Hematopoietic multipotent progenitor cell treated with erythropoietin and hydrocortisone succinate and interleukin-3 and kit ligand, for 15 days (in vitro differentiated cells): ENCODE results near the gene WBP1.
"Not testable (repeated sequence)": the region's sequence is repeated elsewhere in the genome, so short reads cannot be mapped to it uniquely, and the experiment has no call there.

Source experiments
- DNase-seq: peaks from one replicate; pipeline ENCODE4 v3.0.0-alpha.2; 2015; ENCODE audit warnings: low spot score

The WBP1 gene

DNA sequence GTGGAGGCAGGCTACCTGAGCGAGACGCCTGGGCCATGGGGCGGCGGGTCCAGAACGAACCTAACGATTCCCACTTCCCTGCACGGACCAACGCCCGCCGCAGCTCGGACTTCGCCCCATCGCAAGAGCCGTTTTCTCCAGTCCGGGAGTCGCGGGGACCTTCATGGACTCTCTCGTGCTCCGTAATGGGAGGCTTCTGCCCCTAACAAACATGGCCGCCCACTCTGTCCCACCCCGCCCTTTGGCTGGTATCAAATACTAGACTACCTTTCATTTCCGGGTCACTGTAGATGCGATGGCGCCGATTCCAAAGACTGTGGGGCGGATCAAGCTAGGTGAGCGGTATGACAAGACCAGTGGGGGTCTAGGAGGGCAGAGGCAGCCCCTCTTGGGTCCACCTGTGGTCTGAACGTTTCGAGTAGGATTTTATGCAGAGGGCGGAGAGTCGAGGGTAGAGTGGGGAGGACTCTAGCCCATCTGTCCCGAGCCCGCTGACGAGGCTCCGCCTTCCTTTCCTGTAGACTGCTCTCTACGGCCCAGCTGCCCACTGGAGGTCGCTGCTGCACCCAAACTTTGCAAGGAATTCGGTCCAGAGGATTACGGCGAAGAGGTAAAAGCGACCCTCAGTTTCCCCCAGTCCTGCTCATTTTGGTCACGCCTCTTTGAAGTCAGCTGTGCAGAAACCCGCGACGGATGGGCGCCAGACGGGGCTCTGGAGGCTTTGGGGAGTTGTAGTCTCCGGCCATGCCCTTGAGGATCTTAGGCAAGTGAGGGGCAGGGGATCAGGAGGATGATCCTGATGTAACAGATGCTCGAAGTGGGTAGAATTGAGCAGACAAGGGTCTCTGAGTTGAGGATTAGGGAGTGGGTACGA, 24.8 kb downstream of the WBP1 start, which contains the start of the genes CCDC142 and TTC31:
TSS of gene CCDC142 (minus strand) at position 198 of the 874 bp plus-strand sequence. CDS start at position 37, 161 bp downstream.
TSS of gene TTC31 (plus strand) at position 281 of the 874 bp plus-strand sequence. CDS start at position 296, 15 bp downstream.
- peak; percentile 98 for DNase-seq

DNA sequence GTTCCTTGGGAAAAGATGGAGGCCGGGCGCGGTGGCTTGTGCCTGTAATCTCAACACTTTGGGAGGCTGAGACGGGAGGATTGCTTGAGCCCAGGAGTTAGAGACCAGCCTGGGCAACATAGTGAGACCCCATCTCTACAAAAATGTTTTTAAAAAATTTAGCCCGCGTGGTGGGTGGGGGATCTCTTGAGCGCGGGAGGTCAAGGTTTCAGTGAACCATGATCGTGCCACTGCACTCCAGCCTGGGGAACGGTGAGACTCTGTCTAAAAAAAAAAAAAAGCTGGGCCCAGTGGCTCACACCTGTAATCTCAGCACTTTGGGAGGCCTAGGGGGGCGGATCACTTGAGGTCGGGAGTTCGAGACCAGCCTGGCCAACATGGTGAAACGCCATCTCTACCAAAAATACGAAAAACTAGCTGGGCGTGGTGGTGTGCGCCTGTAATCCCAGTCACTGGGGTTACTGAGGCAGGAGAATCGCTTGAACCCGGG, 25.5 kb downstream of the WBP1 start:
- not testable (repeated sequence) for DNase-seq

DNA sequence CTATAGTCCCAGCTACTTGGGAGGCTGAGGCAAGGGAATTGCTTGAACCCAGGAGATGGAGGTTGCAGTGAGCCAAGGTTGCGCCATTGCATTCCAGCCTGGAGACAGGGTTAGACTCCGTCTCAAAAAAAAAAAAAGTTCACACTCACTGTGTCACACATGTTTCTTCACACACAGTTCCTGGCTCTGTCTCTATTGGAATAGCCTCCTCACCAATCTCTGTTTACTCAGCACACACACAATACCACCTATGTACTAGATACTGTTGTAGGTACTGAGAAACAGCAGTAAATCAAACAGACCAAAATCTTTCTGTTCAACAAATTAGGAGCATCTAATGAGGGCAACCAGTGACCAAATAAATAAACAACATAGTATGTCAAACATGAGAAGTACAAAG, 27.9 kb downstream of the WBP1 start:
- DNase-seq: no peak

DNA sequence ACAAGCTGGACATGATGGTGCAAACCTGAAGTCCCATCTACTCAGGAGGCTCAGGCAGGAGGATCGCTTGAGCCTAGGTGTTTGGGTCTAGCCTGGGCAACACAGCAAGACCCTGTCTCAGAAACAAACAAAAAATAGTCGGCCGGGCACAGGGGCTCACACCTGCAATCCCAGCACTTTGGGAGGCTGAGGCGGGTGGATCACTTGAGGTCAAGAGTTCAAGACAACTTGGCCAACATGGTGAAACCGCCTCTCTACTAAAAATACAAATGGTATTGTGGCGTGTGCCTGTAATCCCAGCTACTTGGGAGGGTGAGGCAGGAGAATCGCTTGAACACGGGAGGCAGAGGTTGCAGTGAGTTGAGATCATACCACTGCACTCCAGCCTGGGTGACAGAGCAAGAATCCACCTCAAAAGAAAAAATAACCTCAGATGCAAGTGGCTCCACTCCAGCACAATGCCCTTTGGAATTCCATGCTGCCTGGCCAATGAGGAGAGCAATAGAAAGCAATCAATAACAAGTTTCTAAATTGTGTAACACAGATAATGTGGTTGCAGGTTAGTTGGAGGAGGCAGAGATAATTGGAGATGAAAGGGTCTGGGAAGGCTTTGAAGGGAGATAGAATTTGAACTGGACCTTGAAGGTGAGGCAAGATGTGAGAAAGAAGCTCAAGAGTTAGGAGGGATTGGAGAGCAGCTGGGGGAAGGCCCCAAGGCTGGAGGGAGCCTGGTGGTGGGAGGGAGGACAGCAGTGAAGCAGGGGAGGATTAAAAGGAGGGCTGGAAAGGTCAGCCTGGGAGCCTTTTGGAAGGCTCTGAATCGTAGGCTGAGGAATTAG, 30.6 kb downstream of the WBP1 start:
- DNase-seq: no peak

DNA sequence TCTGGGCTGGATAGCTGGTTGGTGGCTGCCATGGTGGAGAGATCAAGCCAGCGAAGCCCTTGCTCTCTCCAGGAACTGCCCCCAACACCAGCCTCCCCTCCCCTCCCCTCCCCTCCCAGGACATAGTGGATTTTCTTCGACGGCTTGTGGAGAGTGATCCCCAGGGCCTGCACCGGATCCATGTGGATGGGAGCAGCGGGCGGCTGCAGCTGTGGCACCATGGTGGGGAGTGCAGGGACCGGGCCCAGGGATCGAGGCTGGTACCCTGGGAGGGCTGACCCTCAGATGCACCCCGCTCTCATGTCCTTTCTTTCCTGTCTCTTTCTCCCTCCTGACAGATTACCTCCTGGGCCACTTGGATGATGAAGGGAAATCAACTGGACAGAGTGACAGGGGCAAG, 31.7 kb downstream of the WBP1 start:
- DNase-seq: no peak

DNA sequence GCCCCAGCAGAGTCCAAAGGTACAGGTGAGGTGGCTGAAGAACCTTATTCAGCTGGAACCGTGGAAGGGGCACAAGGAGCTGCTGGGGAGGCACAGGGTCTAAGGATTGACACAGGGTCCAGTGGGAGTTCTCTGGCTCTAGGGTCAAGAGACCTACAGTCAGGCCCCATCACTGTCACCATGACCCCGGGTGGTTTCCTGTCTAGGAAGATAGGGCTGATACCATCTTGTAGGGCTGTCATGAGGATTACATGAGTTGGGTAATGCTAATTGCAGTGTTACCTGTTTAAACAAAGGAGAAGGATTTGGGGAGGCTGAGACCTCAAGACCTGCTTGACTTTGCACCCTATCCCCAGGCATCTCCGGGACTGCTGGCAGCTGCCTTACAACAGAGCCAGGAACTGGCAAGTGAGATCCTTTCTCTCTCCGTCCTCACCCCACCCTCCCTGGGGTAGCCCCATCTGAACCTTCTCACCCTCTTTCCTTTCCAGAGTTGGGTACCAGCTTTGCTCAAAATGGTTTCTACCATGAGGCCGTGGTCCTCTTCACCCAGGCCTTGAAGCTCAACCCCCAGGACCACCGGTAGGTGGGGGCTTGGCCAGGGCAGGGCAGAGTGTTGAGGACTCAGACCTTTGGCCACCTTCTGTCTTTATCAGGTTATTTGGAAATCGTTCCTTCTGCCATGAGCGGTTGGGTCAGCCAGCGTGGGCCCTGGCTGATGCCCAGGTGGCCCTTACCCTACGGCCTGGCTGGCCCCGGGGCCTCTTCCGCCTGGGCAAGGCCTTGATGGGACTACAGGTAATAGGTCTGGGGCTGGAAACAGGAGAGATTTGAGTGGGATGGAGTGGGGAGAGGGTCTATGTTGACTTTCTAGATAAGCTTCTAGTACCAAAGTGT, 33.7 kb downstream of the WBP1 start:
- no peak for DNase-seq

DNA sequence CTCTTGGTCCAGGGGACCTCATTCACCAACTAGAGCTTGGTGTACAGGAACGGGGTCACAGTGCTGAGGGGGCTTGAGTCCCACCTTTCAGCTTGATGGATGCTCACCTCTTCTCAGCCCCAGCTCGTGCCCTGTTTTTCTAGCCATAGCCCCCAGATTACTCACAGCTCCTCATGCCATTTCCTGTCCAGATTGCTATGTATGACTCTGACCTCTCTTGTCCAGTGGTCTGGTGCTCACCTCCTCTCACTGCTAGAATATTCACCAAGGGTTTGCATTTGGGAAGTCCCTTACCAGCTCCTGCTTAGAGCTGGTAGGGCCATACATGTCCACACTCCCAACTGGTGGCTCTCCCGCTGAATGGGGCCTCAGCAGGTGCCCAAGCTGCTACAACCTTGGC, 35.3 kb downstream of the WBP1 start:
- no peak for DNase-seq

DNA sequence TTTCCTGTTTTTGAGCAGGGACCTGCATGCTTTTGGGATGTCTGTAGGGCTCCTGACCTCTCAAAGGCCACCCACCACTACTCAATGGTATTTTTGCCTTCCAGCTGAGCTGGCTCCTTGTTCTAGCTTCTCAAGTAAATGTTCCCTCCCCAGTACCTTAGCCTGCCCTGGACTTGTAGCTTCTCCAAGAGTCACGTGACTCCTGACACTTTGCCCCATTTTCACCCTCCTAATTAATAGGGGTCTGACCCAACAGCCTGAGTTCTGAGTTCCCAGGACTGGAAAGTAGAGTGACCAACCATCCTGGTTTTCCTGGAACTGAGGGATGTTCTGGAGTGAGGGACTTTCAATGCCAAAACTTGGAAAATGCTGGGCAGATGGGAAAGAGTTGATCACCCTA, 37.2 kb downstream of the WBP1 start:
- no peak for DNase-seq

DNA sequence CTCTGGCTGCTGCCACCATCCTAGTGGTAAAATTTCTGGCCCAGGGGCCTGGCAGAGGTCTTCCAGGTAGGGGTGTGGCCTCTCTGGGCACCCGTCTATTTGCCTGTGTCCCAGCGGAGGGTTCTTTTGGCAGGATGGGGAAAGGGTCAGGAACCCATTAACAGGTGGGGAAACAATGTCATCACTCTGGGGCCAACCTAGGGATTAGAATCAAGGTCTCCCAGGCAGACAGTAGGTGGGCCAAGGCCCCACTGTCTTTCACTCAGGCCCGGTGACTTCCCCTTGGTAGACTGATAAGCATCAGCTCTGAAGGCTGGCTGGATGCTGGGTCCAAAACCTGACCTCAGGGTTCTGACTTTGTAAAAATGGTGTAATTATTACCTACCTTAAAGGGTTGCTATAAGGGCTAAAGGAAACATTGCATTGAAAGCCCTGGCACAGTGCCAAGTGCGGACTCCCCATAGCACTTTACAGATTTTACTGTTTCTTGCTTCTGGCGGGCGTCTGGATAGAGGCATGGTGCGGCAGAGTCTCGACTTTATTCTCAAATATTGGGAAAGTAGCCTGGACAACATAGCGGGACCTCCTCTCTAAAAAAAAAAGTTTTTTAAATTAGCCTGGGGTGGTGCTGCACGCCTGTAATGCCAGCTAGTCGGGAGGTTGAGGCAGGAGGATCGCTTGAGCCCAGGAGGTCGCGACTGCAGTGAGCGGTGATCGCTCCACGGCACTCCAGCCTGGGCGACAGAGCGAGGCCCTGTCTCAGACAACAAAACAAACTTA, 38.9 kb downstream of the WBP1 start:
- peak; percentile 20 for DNase-seq

DNA sequence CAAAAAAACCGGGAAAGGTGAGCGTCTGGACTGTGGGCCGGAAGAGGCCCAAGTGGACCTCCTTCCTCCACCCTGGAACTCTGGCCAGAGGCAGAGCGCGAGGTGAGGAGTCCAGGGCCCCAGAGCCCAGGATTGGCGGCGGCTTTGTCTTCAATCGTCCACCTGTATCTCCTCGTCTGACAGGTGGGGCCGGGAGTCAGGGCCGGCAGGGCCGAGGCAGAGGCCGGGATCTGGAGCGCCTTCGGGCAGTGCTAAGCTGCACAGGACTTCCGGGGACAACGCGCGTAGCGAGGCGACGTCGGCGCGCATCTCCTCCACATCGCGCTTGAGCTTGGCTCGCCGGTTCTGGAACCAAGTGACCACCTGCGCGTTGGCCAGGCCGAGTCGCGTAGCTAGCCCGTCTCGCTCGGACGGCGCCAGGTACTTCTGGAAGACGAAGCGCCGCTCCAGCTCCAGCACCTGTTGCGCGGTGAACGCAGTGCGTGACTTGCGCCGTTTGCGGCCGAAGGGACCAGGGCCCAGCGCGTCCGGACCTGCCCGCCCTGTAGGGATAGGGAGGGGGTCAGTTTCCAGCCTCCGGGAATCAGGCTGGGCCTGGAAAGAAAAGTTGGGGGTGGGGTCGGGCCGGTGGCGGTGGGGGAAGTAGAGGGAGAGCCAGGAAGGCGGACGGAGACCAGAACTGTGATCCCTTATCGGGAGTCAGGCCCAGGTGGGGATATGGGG, 39.7 kb downstream of the WBP1 start:
- DNase-seq: no peak

DNA sequence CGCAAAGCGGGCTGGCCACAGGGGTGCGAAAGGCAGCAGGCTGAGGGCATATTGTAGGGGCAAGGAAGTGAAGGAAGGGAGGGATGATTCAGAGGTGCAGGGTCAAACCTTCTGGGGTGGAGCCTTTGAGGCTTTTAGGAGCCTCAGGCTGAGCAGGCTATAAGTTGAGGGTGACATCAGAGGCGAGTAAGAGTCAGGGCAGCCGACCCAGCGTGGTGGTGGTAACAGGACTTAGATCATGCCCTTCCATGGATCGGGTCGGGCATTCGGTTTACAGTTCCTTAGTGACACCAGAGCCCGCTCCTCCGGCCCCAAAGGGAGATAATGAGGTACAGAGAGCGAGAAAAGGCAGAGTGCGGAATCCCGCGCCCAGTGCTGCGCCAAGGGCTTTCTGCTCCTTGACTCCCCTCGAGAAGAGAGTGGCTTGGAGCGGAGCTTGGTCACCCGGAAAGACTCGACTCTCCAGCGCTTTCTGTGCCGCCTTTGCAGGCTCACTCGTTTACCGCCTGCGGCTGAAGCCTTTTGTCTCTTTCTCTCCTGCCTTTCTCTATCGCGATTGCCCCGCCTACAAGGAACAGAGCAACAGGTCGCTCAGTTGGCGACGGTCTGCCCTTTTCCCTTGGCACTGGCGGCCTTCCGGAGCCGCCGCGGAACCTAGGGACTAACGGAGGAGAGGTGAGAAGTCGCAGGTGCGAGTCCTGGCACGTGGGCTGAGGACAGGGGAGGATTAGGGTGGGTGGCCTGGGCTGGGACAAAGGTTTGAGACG, 40.4 kb downstream of the WBP1 start:
- no peak for DNase-seq

DNA sequence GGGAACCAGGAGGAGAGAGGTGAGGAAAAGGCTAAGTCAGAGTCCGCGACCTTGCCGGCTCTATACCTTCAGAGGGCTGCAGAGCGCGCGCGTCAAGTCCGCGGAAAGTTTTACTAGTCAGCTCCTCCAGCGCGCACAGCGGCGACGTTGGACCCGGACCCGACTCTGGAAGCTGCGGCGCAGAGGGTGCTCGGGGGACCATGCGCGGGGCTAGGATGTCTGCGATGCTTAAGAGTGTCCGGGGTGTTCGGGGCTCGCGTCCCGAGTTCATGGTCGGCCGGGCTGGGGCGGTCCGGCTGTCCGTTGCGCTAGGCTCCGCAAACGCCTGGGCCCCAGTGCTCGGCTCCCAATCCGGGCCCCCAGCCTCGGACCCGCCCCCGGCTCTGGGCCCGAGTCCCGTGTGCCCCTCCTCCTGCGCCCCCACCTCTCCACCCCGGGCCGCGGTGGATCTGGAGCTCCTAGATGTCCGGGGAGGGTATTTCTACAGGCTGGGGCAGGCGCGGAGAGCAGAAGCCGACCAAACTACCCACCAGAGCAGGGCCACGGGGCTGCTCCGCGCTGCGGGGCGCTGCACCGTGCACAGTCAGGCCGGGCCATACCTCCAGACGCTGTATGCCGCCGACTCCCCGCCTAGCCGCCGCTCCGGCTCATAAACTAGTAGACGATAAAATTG, 41.2 kb downstream of the WBP1 start, which contains the start of gene LBX2:
TSS of gene LBX2 (minus strand) at position 337 of the 673 bp plus-strand sequence. CDS start at position 271, 66 bp downstream.
- no peak for DNase-seq

DNA sequence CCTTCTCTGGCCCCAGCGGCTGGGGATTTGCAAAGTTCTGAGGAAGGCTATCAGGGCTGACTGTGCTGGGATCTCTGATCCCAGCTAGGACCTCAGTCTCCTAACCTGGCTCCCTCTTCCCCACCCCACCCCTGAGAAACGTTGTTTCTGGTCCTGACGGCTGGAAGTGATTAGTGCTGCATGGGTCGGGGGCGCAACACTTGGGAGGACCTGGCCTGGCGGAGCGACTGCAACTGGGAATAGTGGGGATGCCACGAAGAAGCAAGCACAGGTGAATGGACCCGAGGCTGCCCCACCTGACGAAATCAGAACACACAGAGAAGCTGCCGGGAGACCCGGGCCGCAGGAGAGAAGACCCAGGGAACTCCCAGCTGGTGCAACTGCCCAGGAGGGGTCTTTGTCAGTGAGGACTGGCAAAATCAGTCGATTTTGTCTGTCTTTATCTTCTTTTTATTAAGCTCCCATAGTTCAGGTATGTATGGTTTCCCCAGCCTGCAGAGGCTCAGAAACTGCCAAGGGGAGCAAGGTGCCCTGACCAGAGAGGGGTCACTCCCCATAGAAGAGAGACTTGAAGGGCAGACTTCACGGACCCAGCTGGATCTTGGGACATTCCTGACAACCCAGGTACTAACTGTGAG, 41.8 kb downstream of the WBP1 start:
- no peak for DNase-seq

DNA sequence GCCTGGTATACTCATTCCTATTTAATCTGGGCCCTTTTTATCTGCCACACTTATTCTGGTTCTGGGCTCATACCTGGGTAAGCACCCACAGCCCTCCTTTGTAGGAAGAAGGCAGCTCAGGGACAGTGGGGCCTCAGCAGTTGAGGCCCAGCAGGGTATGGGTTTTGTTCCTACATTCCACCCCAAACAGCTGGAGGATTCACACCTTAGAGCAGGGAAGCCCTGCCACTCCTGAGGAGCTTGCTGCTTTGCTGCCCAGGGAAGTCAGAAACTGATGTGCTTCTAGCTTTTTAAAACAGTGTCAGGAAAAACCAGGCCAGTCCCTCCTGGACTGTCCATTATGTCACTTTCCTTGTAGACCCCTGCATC, 42.3 kb downstream of the WBP1 start:
- DNase-seq: no peak

DNA sequence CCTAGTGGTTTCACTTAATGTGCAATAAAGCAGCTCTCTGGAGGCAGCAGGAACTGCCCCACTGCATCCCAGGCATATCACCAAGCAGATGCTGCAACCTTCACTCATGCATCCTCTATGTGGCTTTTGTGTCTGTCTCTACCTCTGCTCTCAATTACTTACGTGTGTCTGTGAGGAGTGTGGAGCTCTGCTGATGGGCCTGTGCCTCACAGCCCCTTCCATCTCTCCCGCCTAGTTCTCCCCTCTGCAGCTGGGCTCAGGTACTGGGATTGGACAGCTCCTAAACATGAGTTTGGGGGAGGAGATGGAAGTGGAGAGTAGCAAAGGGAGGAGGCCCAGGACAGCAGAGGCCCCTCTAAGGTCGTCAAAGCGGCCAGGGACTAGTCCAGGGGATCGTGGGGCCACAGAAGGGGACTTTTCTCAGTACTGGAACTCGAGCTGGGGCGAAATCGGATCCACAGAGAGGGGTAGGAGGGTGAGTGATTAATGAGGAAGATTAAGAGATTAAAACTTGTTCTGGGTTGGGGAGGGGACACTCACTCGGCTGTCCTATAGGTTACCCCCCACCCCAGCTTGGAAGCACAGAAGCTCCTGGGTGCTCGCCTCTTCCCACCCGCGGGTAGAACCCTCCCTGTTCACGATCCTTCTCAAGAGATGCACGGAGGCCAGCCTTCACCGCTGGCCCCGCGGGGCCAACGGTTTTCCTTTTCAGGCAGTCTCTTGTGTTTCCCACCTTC, 43.3 kb downstream of the WBP1 start:
- no peak for DNase-seq

DNA sequence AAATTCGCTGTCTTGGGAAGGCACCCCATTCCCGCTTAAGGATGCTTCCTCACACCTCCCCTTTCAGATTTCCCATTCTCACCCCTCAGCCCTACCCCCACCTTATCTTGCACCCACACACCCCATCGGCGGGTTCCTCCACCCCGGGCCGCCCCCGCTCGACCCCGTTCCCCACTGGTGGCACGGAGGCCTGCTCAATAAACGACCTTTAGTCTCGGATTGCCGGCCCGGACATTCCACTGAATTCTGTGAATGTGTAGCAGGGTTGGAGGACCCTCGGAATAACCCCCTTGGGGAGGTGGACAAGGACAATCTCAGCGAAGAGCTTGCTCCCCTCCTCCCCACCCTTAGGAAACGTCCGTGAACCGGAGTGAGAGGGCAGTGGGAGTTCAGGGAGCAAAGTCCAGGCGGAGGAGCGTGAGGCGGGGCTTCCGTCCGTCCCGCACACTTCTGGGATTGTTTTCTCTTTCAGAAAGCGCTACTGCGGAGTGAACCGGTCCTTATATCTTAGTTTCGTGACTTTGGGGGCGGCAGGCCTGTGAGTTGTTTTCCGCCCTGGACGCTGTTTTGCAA, 44.0 kb downstream of the WBP1 start:
- no peak for DNase-seq
